ENCODE measurements around the gene BPIFB6.

The BPIFB6 gene

GRCh38 chr20:33092361-33092760 lies 60.9 kb downstream of the BPIFB6 start:
- DNase-seq (ENCODE audit: low spot score), result no peak

GRCh38 chr20:33093074-33093473 lies 61.6 kb downstream of the BPIFB6 start:
- no peak for DNase-seq (ENCODE audit: low spot score)

- no peak for DNase-seq (ENCODE audit: low spot score)
These were observed 62.1 kb downstream of the BPIFB6 start for GRCh38 chr20:33093582-33093981.

Data from D341Med (cell line).